Osteoblast (primary cell): ENCODE data around the gene TEKTIP1. TPM values are rescaled to one million over a fixed set of nuclear protein-coding genes. Genes with fewer than 3 reads are reported as not detected.
A peak's percentile ranks its signal among the peaks of the same experiment; 100 is the strongest.

ENCODE experiments used
- DNase-seq: peaks from one replicate; pipeline ENCODE4 v3.0.0; 2011; ENCODE audit warnings: low spot score, mixed read lengths; ENCODE audit not compliant: insufficient read length; ENCODE audit errors: missing footprints
- H2AFZ ChIP-seq: 2 replicates; pipeline ENCODE4 v1.6.0; 2011; ENCODE audit warnings: mild to moderate bottlenecking, low read length
- H3K27ac ChIP-seq: 2 replicates; pipeline ENCODE4 v1.5.1; 2011; ENCODE audit warnings: mild to moderate bottlenecking, low read depth, low read length, moderate library complexity
- H3K27me3 ChIP-seq: 2 replicates; pipeline ENCODE4 v1.6.0; 2012; ENCODE audit warnings: mild to moderate bottlenecking, control low read depth, inconsistent platforms, low read length, moderate library complexity; ENCODE audit not compliant: insufficient read depth
- H3K36me3 ChIP-seq: 2 replicates; pipeline ENCODE4 v1.5.1; 2011; ENCODE audit warnings: mild to moderate bottlenecking, low read length, control low read depth, moderate library complexity; ENCODE audit not compliant: insufficient read depth
- H3K4me1 ChIP-seq: 2 replicates; pipeline ENCODE4 v1.5.1; 2011; ENCODE audit warnings: mild to moderate bottlenecking, low read length, control low read depth, moderate library complexity; ENCODE audit not compliant: insufficient read depth
- H3K4me2 ChIP-seq: 2 replicates; pipeline ENCODE4 v1.6.0; 2011; ENCODE audit warnings: mild to moderate bottlenecking, low read length; ENCODE audit not compliant: insufficient read depth
- H3K4me3 ChIP-seq: fragments of 200-600 bp; sonication (generic); 3 replicates; pipeline ENCODE4 v1.5.1; 2012; ENCODE audit warnings: mild to moderate bottlenecking, low read length, inconsistent platforms; ENCODE audit not compliant: insufficient read depth
- H3K79me2 ChIP-seq: 2 replicates; pipeline ENCODE4 v1.6.0; 2012; ENCODE audit warnings: mild to moderate bottlenecking, low read length, control low read depth, inconsistent platforms; ENCODE audit not compliant: insufficient read depth
- H3K9me3 ChIP-seq: 2 replicates; pipeline ENCODE4 v1.5.1; 2011; ENCODE audit warnings: low read depth, low read length, control low read depth
- H4K20me1 ChIP-seq: 2 replicates; pipeline ENCODE4 v1.6.0; 2012; ENCODE audit warnings: mild to moderate bottlenecking, low read length, control low read depth; ENCODE audit not compliant: insufficient read depth
- total RNA-seq: library from RNA; depleted of rRNA; stranded (reverse); fragments of >200 nt; gene quantifications from 2 replicates; pipeline ENCODE4 v1.2.3, GENCODE V29; 2012
- TF ChIP-seq, protein P1 (sequence below): IDR thresholded peaks from 2 replicates; pipeline ENCODE4 v1.5.1; 2011; ENCODE audit warnings: mild to moderate bottlenecking, low read depth, low read length, moderate library complexity; ENCODE audit errors: extremely low read depth

The TEKTIP1 gene
- total RNA-seq, 1 donor = not detected

DNA sequence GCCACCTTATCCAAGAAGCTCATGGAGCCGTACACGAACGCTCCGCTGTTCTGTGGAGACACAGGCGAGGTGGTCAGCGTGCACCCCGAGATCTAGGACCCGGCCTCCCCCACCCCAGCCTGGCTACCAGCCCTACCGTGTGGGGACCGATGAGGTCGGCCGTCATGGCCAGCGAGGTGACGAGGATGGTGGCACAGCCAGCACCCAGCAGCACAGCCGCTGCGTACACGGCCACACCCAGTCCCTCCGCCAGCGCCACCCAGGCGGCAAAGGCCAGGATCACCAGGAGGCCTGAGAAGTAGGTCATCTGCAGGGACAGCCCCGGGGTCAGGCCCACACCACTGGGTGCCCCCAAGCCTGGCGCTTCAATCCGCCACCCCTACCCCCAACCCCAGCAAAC is 7.1 kb downstream of the TEKTIP1 start:
- DNase-seq = peak; percentile 77
- peaks cover 8% of the 10 kb centered on the region for H3K79me2 ChIP-seq
- H3K9me3 ChIP-seq = no peaks in the 10 kb centered on the region
- peaks cover 13% of the 10 kb centered on the region for H4K20me1 ChIP-seq
- no peak overlapping the region for H2AFZ ChIP-seq
- peaks cover 12% of the 10 kb centered on the region for H3K36me3 ChIP-seq
- no peaks in the 10 kb centered on the region for H3K4me1 ChIP-seq
- H3K27ac ChIP-seq = no peak overlapping the region
- TF ChIP-seq, protein P1, sequence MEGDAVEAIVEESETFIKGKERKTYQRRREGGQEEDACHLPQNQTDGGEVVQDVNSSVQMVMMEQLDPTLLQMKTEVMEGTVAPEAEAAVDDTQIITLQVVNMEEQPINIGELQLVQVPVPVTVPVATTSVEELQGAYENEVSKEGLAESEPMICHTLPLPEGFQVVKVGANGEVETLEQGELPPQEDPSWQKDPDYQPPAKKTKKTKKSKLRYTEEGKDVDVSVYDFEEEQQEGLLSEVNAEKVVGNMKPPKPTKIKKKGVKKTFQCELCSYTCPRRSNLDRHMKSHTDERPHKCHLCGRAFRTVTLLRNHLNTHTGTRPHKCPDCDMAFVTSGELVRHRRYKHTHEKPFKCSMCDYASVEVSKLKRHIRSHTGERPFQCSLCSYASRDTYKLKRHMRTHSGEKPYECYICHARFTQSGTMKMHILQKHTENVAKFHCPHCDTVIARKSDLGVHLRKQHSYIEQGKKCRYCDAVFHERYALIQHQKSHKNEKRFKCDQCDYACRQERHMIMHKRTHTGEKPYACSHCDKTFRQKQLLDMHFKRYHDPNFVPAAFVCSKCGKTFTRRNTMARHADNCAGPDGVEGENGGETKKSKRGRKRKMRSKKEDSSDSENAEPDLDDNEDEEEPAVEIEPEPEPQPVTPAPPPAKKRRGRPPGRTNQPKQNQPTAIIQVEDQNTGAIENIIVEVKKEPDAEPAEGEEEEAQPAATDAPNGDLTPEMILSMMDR = no peak
- no peaks in the 10 kb centered on the region for H3K27me3 ChIP-seq
- no peak overlapping the region for H3K4me3 ChIP-seq
- no peak overlapping the region for H3K4me2 ChIP-seq

DNA sequence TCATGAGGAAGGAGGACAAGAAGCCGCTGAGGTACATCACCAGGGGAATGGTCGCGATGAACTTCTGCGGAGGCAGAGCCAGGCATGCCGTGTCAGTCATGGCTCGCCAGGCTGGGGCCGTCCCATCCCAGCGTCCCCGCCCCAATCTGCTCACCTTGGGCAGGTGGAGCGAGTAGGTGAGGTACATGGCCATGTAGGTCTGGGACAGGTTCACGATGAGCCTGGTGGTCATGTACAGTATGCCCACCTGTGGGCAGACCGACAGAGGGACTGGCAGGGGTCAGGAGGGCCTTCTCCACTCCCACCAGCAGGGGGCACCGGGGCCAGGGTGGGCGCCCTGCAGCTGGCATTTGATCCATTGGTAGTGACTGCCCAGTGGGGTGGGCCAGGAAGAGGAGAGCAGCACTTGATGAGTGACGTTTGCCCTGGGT is 8.3 kb downstream of the TEKTIP1 start:
- Histone ChIP-seq H3K4me2 (no peak overlapping the region), H3K9me3 (no peaks in the 10 kb centered on the region), H3K36me3 (peaks cover 12% of the 10 kb centered on the region), H3K27me3 (no peaks in the 10 kb centered on the region), H3K4me1 (no peaks in the 10 kb centered on the region), H3K79me2 (peaks cover 14% of the 10 kb centered on the region), H4K20me1 (peaks cover 13% of the 10 kb centered on the region), H3K27ac (no peak overlapping the region), H2AFZ (no peak overlapping the region), H3K4me3 (no peak overlapping the region)
- TF ChIP-seq, protein P1 = peak; percentile 62
- peak; percentile 94 for DNase-seq

- Histone ChIP-seq H3K4me3 (no peak overlapping the region), H3K27ac (no peak overlapping the region), H3K36me3 (peaks cover 12% of the 10 kb centered on the region), H3K9me3 (no peaks in the 10 kb centered on the region), H2AFZ (no peak overlapping the region), H3K4me2 (no peak overlapping the region), H3K27me3 (no peaks in the 10 kb centered on the region), H4K20me1 (peaks cover 13% of the 10 kb centered on the region), H3K79me2 (peaks cover 19% of the 10 kb centered on the region), H3K4me1 (peaks cover 3% of the 10 kb centered on the region)
- DNase-seq = peak; percentile 75
- TF ChIP-seq, protein P1 = no peak
These were observed 8.9 kb downstream of the TEKTIP1 start for GRCh38 chr19:3547767-3548282.

DNA sequence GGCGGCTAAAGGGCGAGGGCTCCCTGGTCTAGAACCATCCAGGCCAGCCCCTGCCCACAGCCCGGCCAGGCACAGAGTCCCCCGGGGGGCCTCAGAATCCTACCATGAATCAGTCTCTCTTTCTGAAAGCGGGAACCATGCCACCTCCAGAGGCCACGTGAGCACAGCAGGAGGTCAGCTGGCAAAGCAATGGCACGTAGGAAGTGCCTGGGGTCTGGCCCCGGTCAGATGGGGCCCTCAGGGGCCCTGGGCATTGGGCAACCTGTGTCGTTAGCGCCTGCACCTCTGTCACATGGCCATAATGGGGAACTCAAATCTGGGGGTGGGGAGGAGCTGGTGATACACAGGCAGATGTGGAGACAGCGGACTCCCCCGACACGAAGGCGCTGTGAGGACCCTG is 9.6 kb downstream of the TEKTIP1 start:
- Histone ChIP-seq H4K20me1 (peaks cover 13% of the 10 kb centered on the region), H3K4me1 (peaks cover 3% of the 10 kb centered on the region), H3K4me3 (no peak overlapping the region), H3K27ac (no peak overlapping the region), H3K4me2 (no peak overlapping the region), H3K27me3 (no peaks in the 10 kb centered on the region), H3K9me3 (no peaks in the 10 kb centered on the region), H3K36me3 (peaks cover 12% of the 10 kb centered on the region), H3K79me2 (peaks cover 24% of the 10 kb centered on the region), H2AFZ (no peak overlapping the region)
- TF ChIP-seq, protein P1 = no peak
- DNase-seq = peak; percentile 72
